Tibial nerve (tissue), 4 donors: Measurements from ENCODE around the gene PLB1.

ENCODE experiments used
- CTCF ChIP-seq, 5 experiments: fragments of 200-600 bp in 3 of 5; fragments of 450-650 bp in 2 of 5; sonication (generic) in 3 of 5; IDR thresholded peaks; one replicate each; pipeline ENCODE4 v1.5.1; 2016 to 2019; ENCODE audit warnings: antibody characterized with exemption in 5 of 5, mild to moderate bottlenecking in 3 of 5, moderate library complexity in 2 of 5
- EP300 ChIP-seq, 2 donors: sonication (generic); formaldehyde crosslinking; IDR thresholded peaks; one replicate each; pipeline ENCODE4 v1.6.1; 2017; ENCODE audit warnings: antibody characterized with exemption in 2 of 2, mild to moderate bottlenecking in 1 of 2
- POLR2A ChIP-seq, 2 donors: fragments of 450-650 bp; IDR thresholded peaks; one replicate each; pipeline ENCODE4 v1.6.1; 2017; ENCODE audit warnings: antibody characterized with exemption in 2 of 2, mild to moderate bottlenecking in 2 of 2, moderate library complexity in 2 of 2

- TF ChIP-seq POLR2A (IDR thresholded peaks at IDR 0.05) (no peak), EP300 (IDR thresholded peaks at IDR 0.05) (no peak), CTCF (IDR thresholded peaks at IDR 0.05) (no peak)
Measured at GRCh38 chr2:28674713-28675068, 178.8 kb downstream of the PLB1 start.
